Embryonic facial prominence (tissue), 1 donor: ENCODE data around the gene ATP2B1.
"Not testable (repeated sequence)": the region's sequence is repeated elsewhere in the genome, so short reads cannot be mapped to it uniquely, and the experiment has no call there.

Experiments used
- DNase-seq: peaks from one replicate; pipeline ENCODE4 v3.0.0-alpha.2; 2016; ENCODE audit errors: extremely low spot score

The ATP2B1 gene

GRCh38 chr12:89717759-89718523, 9.3 kb upstream of the ATP2B1 start:
- no peak for DNase-seq

GRCh38 chr12:89712706-89713105, 4.1 kb upstream of the ATP2B1 start:
- no peak for DNase-seq

GRCh38 chr12:89710873-89711750, 2.5 kb upstream of the ATP2B1 start:
- DNase-seq = no peak

GRCh38 chr12:89709995-89710872, 1.6 kb upstream of the ATP2B1 start:
- peak; percentile 26 for DNase-seq

- peak; percentile 98 for DNase-seq
These were observed 738 bp upstream of the ATP2B1 start for GRCh38 chr12:89709157-89709994.

GRCh38 chr12:89707703-89708564, 704 bp downstream of the ATP2B1 start:
- DNase-seq = peak; percentile 37

GRCh38 chr12:89706986-89707702, 1.5 kb downstream of the ATP2B1 start:
- DNase-seq = no peak

GRCh38 chr12:89706551-89706950, 2.1 kb downstream of the ATP2B1 start:
- no peak for DNase-seq

- no peak for DNase-seq
These were observed 4.2 kb downstream of the ATP2B1 start for GRCh38 chr12:89704457-89704856.

GRCh38 chr12:89703768-89704167, 4.9 kb downstream of the ATP2B1 start:
- no peak for DNase-seq

- no peak for DNase-seq
These were observed 6.1 kb downstream of the ATP2B1 start for GRCh38 chr12:89702503-89702902.

GRCh38 chr12:89701606-89702206, 6.9 kb downstream of the ATP2B1 start:
- no peak for DNase-seq

- DNase-seq = no peak
These were observed 8.3 kb downstream of the ATP2B1 start for GRCh38 chr12:89700191-89700810.

GRCh38 chr12:89698607-89699006, 10.0 kb downstream of the ATP2B1 start:
- no peak for DNase-seq

GRCh38 chr12:89697728-89698127, 10.9 kb downstream of the ATP2B1 start:
- DNase-seq = not testable (repeated sequence)

GRCh38 chr12:89697296-89697695, 11.3 kb downstream of the ATP2B1 start:
- no peak for DNase-seq

- DNase-seq = no peak
These were observed 12.8 kb downstream of the ATP2B1 start for GRCh38 chr12:89695830-89696229.

GRCh38 chr12:89695100-89695499, 13.5 kb downstream of the ATP2B1 start:
- DNase-seq = no peak
